KG1 (cell line): ENCODE data around the gene KIF3B.
"Not testable (repeated sequence)": the region's sequence is repeated elsewhere in the genome, so short reads cannot be mapped to it uniquely, and the experiment has no call there.

ENCODE experiments used
- DNase-seq: peaks from one replicate; lab custom pipeline; 2025; lab: John Stamatoyannopoulos, UW

Gene KIF3B

GRCh38 chr20:32357375-32357868, 80.0 kb downstream of the KIF3B start:
- no peak for DNase-seq

GRCh38 chr20:32357869-32358631, 80.6 kb downstream of the KIF3B start, which contains the start of gene ASXL1:
ASXL1 (plus strand) TSS chr20:32358331; CDS start chr20:32358776, 445 bp downstream.
- DNase-seq, result peak; percentile 92

DNA sequence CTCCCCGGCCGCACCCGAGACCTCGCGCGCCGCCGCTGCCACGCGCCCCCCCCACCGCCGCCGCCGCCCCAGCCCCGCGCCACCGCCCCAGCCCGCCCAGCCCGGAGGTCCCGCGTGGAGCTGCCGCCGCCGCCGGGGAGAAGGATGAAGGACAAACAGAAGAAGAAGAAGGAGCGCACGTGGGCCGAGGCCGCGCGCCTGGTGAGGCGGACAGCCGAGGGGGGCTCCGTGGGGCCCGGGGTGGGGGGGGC, 81.1 kb downstream of the KIF3B start:
- no peak for DNase-seq

GRCh38 chr20:32358883-32359632, 81.6 kb downstream of the KIF3B start:
- peak; percentile 24 for DNase-seq

- DNase-seq, result no peak
Observed at GRCh38 chr20:32359633-32360332, 82.3 kb downstream of the KIF3B start.

DNA sequence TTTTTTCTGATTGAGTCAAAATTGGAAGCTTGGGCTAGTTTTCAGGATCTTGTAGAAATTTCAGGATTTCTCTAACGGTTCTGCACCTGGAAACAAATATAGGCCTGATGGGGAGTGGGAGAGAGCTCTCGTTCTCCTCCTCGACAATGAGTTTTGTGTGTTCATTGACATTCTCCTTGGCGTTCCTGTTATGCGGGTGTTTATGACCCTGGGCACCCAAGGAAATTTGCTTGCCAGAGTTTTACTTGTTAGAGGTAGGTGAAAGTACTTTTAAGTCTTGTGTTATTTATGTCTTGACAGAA, 82.8 kb downstream of the KIF3B start:
- DNase-seq, result no peak

DNA sequence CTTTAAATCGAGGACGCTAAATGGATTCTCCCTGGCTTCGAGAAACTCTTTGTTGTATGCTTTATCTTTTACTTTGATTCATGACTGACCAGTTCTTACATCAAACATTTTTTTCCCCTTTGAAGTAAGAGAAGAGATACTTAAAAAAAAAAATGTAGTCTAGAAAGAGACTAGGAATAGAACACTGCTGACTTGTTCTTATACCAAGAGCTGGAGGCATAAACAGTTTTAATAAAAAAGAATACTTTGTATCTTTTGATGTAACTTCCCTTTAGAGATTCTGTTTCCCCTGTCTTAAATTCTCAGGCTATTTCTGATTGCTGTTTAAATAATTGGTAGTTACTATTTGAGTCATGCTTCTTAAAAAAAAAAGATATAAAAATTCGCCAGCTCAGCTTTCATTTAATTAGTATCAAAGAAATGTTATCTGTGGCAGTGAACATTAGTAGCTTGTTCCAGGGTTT, 85.5 kb downstream of the KIF3B start:
- no peak for DNase-seq

DNA sequence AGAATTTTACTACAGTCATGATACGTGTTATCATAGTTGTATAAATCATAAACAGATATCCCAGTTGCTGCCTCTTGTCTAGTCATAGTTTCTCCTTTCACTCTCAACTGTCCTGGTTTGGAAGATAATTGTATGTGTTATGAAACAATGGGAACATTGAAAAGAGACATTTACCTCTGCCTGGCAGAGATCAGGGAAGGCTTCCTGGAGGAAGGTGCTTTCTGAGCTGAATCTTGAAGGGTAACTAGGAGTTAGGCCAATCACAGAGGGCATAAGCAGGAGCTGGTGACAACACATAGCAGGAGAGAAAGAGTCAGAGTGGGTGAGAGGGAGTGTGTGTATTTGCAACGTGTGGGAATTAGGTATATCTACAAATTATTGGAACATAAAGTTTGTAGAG, 86.0 kb downstream of the KIF3B start:
- DNase-seq, result no peak

- no peak for DNase-seq
Observed at GRCh38 chr20:32364554-32365208, 87.2 kb downstream of the KIF3B start.

- no peak for DNase-seq
Observed at GRCh38 chr20:32365564-32365963, 88.1 kb downstream of the KIF3B start.

- DNase-seq, result no peak
Observed at GRCh38 chr20:32366380-32366779, 88.9 kb downstream of the KIF3B start.

DNA sequence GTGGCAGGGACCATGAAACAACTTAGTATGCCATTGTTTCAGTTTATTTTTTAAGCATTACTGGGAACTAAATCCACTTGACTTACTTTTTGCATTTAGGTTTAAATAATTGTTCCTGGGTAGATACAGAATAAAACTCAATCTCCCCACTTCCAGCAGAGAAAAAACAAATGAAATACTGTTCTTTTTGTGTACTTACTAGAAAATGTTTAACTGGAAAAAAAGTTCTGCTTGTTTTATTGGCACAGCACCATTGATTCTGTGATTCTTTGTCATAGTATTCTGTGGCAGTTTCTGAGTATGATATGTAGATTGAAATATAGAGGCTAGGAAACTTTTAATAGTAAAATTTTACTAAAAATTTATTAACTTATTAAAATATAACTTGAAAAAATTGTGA, 90.9 kb downstream of the KIF3B start:
- DNase-seq, result no peak

GRCh38 chr20:32368925-32369324, 91.5 kb downstream of the KIF3B start:
- DNase-seq, result no peak

DNA sequence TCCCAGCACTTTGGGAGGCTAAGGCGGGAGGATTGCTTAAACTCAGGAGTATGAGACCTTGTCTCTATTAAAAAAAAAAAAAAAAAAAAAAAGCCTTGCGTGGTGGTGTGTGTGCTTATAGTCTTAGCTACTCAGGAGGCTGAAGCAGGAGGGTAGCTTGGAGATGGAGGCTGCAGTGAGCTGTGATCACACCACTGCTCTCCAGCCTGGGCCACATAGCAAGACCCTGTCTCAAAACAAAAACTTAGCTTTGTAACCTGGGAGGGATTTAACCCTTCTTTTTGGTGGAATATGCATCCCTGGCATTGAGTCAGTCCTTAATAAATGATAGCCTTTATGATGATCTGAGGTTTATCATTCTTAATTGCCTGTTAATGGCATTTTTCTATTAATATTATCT, 93.4 kb downstream of the KIF3B start:
- DNase-seq, result no peak

DNA sequence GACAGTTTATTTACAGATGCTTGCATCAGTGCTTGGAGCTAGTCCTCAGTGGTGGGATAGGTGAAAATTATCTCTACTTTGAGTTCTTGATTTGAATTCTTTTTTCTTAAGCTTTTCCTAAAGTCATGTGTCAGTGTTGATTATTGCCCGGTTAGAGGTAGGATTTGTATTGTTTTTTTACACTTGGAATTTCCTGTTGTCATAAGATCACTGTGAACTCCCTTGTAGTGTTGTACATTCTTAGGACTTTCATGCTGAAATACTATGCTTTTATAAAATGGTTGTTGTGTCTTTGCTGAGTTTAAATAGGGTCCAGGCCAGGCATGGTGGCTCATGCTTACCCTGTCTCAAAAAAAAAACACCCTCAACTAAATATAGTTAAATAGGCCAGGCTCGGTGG, 101.0 kb downstream of the KIF3B start:
- no peak for DNase-seq

GRCh38 chr20:32380037-32380436, 102.6 kb downstream of the KIF3B start:
- not testable (repeated sequence) for DNase-seq

- DNase-seq, result no peak
Observed at GRCh38 chr20:32380745-32381144, 103.3 kb downstream of the KIF3B start.

GRCh38 chr20:32382102-32382950, 104.9 kb downstream of the KIF3B start:
- no peak for DNase-seq

DNA sequence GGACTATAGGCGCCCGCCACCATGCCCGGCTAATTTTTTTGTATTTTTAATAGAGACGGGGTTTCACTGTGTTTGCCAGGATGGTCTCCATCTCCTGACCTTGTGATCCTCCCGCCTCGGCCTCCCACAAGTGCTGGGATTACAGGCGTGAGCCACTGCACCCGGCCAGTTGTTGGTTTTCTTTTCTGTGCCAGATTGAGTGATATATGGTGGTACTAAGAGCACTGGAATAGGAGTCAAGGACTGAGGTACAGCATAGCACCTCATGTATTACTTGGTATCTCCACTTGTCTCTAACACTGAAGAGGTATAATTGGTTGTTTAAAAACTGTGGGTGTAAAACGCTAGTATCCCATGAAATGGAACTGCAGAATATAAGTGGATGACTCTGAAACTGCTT, 106.0 kb downstream of the KIF3B start:
- DNase-seq, result not testable (repeated sequence)
